ENCODE results near the gene OPTC.

Gene OPTC

GRCh38 chr1:203520315-203520714 lies 26.4 kb downstream of the OPTC start:
- TF ChIP-seq CTCF (IDR thresholded peaks at IDR 0.05; ENCODE audit: insufficient read depth, missing control alignments) = no peak
- FAIRE-seq (no peak), DNase-seq (ENCODE audit: insufficient read length, low spot score) (no peak)

GRCh38 chr1:203521074-203521794 lies 27.3 kb downstream of the OPTC start:
- no peak for TF ChIP-seq CTCF (IDR thresholded peaks at IDR 0.05; ENCODE audit: insufficient read depth, missing control alignments)
- DNase-seq (ENCODE audit: insufficient read length, low spot score) = no peak
- peak; percentile 25 for FAIRE-seq

- TF ChIP-seq CTCF (IDR thresholded peaks at IDR 0.05; ENCODE audit: insufficient read depth, missing control alignments) = no peak
- DNase-seq (ENCODE audit: insufficient read length, low spot score) = no peak
- no peak for FAIRE-seq
Measured at GRCh38 chr1:203521812-203522211, 27.9 kb downstream of the OPTC start.

GRCh38 chr1:203522237-203522636 lies 28.3 kb downstream of the OPTC start:
- no peak for TF ChIP-seq CTCF (IDR thresholded peaks at IDR 0.05; ENCODE audit: insufficient read depth, missing control alignments)
- DNase-seq (ENCODE audit: insufficient read length, low spot score) (peak; percentile 93), FAIRE-seq (no peak)

GRCh38 chr1:203523667-203524066 lies 29.7 kb downstream of the OPTC start:
- DNase-seq (ENCODE audit: insufficient read length, low spot score) = no peak
- no peak for TF ChIP-seq CTCF (IDR thresholded peaks at IDR 0.05; ENCODE audit: insufficient read depth, missing control alignments)
- FAIRE-seq = no peak

GRCh38 chr1:203524152-203524551 lies 30.2 kb downstream of the OPTC start:
- no peak for DNase-seq (ENCODE audit: insufficient read length, low spot score)
- FAIRE-seq = no peak
- no peak for TF ChIP-seq CTCF (IDR thresholded peaks at IDR 0.05; ENCODE audit: insufficient read depth, missing control alignments)

- DNase-seq (ENCODE audit: insufficient read length, low spot score) (no peak), FAIRE-seq (no peak)
- no peak for TF ChIP-seq CTCF (IDR thresholded peaks at IDR 0.05; ENCODE audit: insufficient read depth, missing control alignments)
Measured at GRCh38 chr1:203524824-203525223, 30.9 kb downstream of the OPTC start.
